IPS-18c (cell line): ENCODE results near the gene GTF2A1L.
"Not testable (repeated sequence)": the region's sequence is repeated elsewhere in the genome, so short reads cannot be mapped to it uniquely, and the experiment has no call there.

Experiments
- H3K4me3 ChIP-seq: 2 replicates; pipeline ENCODE4 v1.7.0; 2013; ENCODE audit warnings: low read depth, mild to moderate bottlenecking, low read length, moderate library complexity; ENCODE audit not compliant: insufficient read depth
- H3K9me3 ChIP-seq: one replicate; pipeline ENCODE4 v1.6.1; 2013; ENCODE audit warnings: mild to moderate bottlenecking, low read length, moderate library complexity; ENCODE audit not compliant: control insufficient read depth, insufficient read depth

The GTF2A1L gene

GRCh38 chr2:48674933-48675332, 57.3 kb downstream of the GTF2A1L start:
- no peak overlapping the region for H3K4me3 ChIP-seq
- H3K9me3 ChIP-seq = no peaks in the 10 kb centered on the region

GRCh38 chr2:48677450-48677849, 59.8 kb downstream of the GTF2A1L start:
- Histone ChIP-seq H3K9me3 (no peaks in the 10 kb centered on the region), H3K4me3 (no peak overlapping the region)

GRCh38 chr2:48685126-48685525, 67.5 kb downstream of the GTF2A1L start:
- no peak overlapping the region for H3K4me3 ChIP-seq
- no peaks in the 10 kb centered on the region for H3K9me3 ChIP-seq

- Histone ChIP-seq H3K9me3 (no peaks in the 10 kb centered on the region), H3K4me3 (no peak overlapping the region)
These were observed 74.5 kb downstream of the GTF2A1L start for GRCh38 chr2:48691935-48692691.

- Histone ChIP-seq H3K9me3 (no peaks in the 10 kb centered on the region), H3K4me3 (no peak overlapping the region)
These were observed 75.4 kb downstream of the GTF2A1L start for GRCh38 chr2:48693066-48693465.

GRCh38 chr2:48693645-48694044, 76.0 kb downstream of the GTF2A1L start:
- Histone ChIP-seq H3K9me3 (no peaks in the 10 kb centered on the region), H3K4me3 (no peak overlapping the region)

- Histone ChIP-seq H3K4me3 (no peak overlapping the region), H3K9me3 (no peaks in the 10 kb centered on the region)
These were observed 76.5 kb downstream of the GTF2A1L start for GRCh38 chr2:48694149-48694548.

- Histone ChIP-seq H3K9me3 (no peaks in the 10 kb centered on the region), H3K4me3 (no peak overlapping the region)
These were observed 78.3 kb downstream of the GTF2A1L start for GRCh38 chr2:48695991-48696390.

GRCh38 chr2:48696881-48697280, 79.2 kb downstream of the GTF2A1L start:
- H3K4me3 ChIP-seq = no peak overlapping the region

GRCh38 chr2:48699348-48699930, 81.8 kb downstream of the GTF2A1L start:
- H3K9me3 ChIP-seq = no peaks in the 10 kb centered on the region
- no peak overlapping the region for H3K4me3 ChIP-seq

More at GRCh38 chr2:48696881-48697280, 79.2 kb downstream of the GTF2A1L start:
- no peaks in the 10 kb centered on the region for H3K9me3 ChIP-seq

GRCh38 chr2:48703621-48704020, 86.0 kb downstream of the GTF2A1L start:
- H3K4me3 ChIP-seq, H3K9me3 ChIP-seq: not testable (repeated sequence)

GRCh38 chr2:48707466-48707865, 89.8 kb downstream of the GTF2A1L start:
- H3K4me3 ChIP-seq = no peak overlapping the region

GRCh38 chr2:48709096-48710034, 91.7 kb downstream of the GTF2A1L start:
- no peak overlapping the region for H3K4me3 ChIP-seq

More at GRCh38 chr2:48707466-48707865, 89.8 kb downstream of the GTF2A1L start:
- H3K9me3 ChIP-seq = no peaks in the 10 kb centered on the region

GRCh38 chr2:48711343-48711742, 93.7 kb downstream of the GTF2A1L start:
- Histone ChIP-seq H3K9me3 (no peaks in the 10 kb centered on the region), H3K4me3 (no peak overlapping the region)

More at GRCh38 chr2:48709096-48710034, 91.7 kb downstream of the GTF2A1L start:
- H3K9me3 ChIP-seq = no peaks in the 10 kb centered on the region

- Histone ChIP-seq H3K9me3 (no peaks in the 10 kb centered on the region), H3K4me3 (no peak overlapping the region)
These were observed 94.5 kb downstream of the GTF2A1L start for GRCh38 chr2:48712151-48712550.

GRCh38 chr2:48713647-48714046, 96.0 kb downstream of the GTF2A1L start:
- Histone ChIP-seq H3K4me3 (no peak overlapping the region), H3K9me3 (no peaks in the 10 kb centered on the region)

- Histone ChIP-seq H3K9me3 (no peaks in the 10 kb centered on the region), H3K4me3 (no peak overlapping the region)
These were observed 96.6 kb downstream of the GTF2A1L start for GRCh38 chr2:48714245-48714644.
